NAMALWA (cell line): ENCODE measurements around the gene MYH16.
"Not testable (repeated sequence)": the region's sequence is repeated elsewhere in the genome, so short reads cannot be mapped to it uniquely, and the experiment has no call there.

Experiments used
- DNase-seq: peaks from one replicate; pipeline ENCODE4 v3.0.0-alpha.2; 2015; ENCODE audit warnings: low spot score

The MYH16 gene

GRCh38 chr7:99355098-99355497 is 82.5 kb downstream of the MYH16 start:
- no peak for DNase-seq

- no peak for DNase-seq
Observed at GRCh38 chr7:99357701-99358490, 85.3 kb downstream of the MYH16 start.

- DNase-seq, result not testable (repeated sequence)
Observed at GRCh38 chr7:99358521-99358920, 85.9 kb downstream of the MYH16 start.

- no peak for DNase-seq
Observed at GRCh38 chr7:99359465-99360154, 87.0 kb downstream of the MYH16 start.
